Progenitor cell of endocrine pancreas (in vitro differentiated cells): ENCODE results near the gene ZNF687. TPM values are rescaled to one million over a fixed set of nuclear protein-coding genes. Genes with fewer than 3 reads are reported as not detected.
A peak's percentile ranks its signal among the peaks of the same experiment; 100 is the strongest.

Experiments used
- DNase-seq: peaks from one replicate; pipeline ENCODE4 v3.0.0; 2021; ENCODE audit warnings: low spot score; ENCODE audit not compliant: unreplicated experiment
- H3K27ac Mint-ChIP-seq: 2 replicates; pipeline ENCODE4 v1.8.0; 2021; ENCODE audit warnings: mild to moderate bottlenecking, moderate library complexity, mixed read lengths
- H3K27me3 Mint-ChIP-seq: 2 replicates; pipeline ENCODE4 v1.8.0; 2021; ENCODE audit warnings: mixed read lengths
- H3K36me3 Mint-ChIP-seq: 2 replicates; pipeline ENCODE4 v1.8.0; 2022; ENCODE audit warnings: mixed read lengths; ENCODE audit not compliant: insufficient read depth
- H3K4me1 Mint-ChIP-seq: 2 replicates; pipeline ENCODE4 v1.8.0; 2021; ENCODE audit warnings: low read depth, mixed read lengths
- H3K4me3 Mint-ChIP-seq: 2 replicates; pipeline ENCODE4 v1.8.0; 2021; ENCODE audit warnings: low read depth, mild to moderate bottlenecking, moderate library complexity, mixed read lengths
- H3K9me3 Mint-ChIP-seq: 2 replicates; pipeline ENCODE4 v1.8.0; 2021; ENCODE audit warnings: low read depth, mixed read lengths
- total RNA-seq: library from RNA; stranded (reverse); gene quantifications from 2 replicates; pipeline ENCODE4 v1.2.1, GENCODE V29; 2021
- TF ChIP-seq, protein P1 (sequence below): fragments of 200-600 bp; sonication (generic); IDR thresholded peaks from one replicate; pipeline ENCODE4 v1.5.0; 2021; ENCODE audit warnings: antibody characterized with exemption, mild to moderate bottlenecking; ENCODE audit not compliant: unreplicated experiment

The ZNF687 gene
- total RNA-seq, 1 donor from 2014 or later = 45.0 TPM

DNA sequence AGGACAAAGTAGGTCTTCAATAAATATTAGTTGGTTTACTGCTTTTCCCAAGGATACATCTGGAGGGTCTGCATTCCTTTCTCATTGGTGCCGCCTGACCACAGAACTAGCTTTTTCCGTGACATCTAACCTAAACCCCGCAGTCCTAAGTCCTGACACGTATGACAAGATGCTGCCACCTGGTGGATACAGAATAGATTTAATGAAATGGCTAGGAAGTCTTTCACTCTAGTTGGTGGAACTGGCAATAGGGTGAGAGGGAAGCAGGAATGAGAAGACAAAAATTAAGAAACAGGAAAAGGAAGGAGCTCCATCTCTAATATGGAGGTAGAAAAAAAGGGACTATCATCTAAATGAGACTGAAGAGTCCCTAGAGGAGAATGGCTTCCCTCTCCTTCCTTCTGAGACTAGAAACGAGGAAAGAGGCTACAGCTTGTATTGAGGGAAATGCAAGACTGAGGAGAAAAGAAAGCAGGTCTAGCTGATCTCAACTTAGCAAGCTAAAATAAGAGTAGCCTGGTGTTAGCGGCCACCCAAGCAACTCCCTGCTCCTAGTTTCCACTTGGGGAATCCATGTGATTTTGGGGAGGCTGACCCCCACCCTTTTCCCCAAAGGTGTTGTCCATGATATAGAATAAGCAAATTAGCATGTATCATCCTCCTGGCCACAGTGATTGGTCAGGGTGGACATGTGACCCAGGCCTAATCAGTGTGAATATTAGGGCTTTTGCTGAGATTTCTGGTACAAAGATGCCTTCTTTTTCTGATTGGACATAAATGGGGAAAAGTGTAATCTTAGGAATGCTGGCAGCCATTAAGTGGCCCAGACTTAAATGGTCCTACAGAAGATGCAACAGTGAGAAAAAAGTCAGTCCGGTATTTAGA lies 59.0 kb downstream of the ZNF687 start:
- Mint-ChIP-seq H3K27me3 (no peaks in the 10 kb centered on the region), H3K27ac (peak overlapping the region; percentile 45), H3K4me1 (peaks cover 6% of the 10 kb centered on the region), H3K4me3 (no peak overlapping the region), H3K36me3 (peaks cover 15% of the 10 kb centered on the region), H3K9me3 (no peaks in the 10 kb centered on the region)
- peak; percentile 17 for DNase-seq
- TF ChIP-seq, protein P1, sequence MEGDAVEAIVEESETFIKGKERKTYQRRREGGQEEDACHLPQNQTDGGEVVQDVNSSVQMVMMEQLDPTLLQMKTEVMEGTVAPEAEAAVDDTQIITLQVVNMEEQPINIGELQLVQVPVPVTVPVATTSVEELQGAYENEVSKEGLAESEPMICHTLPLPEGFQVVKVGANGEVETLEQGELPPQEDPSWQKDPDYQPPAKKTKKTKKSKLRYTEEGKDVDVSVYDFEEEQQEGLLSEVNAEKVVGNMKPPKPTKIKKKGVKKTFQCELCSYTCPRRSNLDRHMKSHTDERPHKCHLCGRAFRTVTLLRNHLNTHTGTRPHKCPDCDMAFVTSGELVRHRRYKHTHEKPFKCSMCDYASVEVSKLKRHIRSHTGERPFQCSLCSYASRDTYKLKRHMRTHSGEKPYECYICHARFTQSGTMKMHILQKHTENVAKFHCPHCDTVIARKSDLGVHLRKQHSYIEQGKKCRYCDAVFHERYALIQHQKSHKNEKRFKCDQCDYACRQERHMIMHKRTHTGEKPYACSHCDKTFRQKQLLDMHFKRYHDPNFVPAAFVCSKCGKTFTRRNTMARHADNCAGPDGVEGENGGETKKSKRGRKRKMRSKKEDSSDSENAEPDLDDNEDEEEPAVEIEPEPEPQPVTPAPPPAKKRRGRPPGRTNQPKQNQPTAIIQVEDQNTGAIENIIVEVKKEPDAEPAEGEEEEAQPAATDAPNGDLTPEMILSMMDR = peak; percentile 75

Other genes starting within 250 kb of the ZNF687 start
- 0.91 and 0.93 TPM in 2 replicates for gene BNIPL, start 245.7 kb upstream of the ZNF687 start, total RNA-seq
- gene C1orf56, start 234.5 kb upstream of the ZNF687 start, total RNA-seq = 4.5 and 7.0 TPM in 2 replicates
- 101 and 105 TPM in 2 replicates for gene CDC42SE1, start 222.7 kb upstream of the ZNF687 start, total RNA-seq
- gene MLLT11, start 221.9 kb upstream of the ZNF687 start, total RNA-seq = 29.5 and 30.0 TPM in 2 replicates
- gene GABPB2, start 211.5 kb upstream of the ZNF687 start, total RNA-seq = 12.4 and 12.7 TPM in 2 replicates
- gene SEMA6C, start 135.7 kb upstream of the ZNF687 start, total RNA-seq = 31.5 and 34.0 TPM in 2 replicates
- gene TNFAIP8L2, start 125.7 kb upstream of the ZNF687 start, total RNA-seq = not detected in 2 replicates
- 12.8 and 14.0 TPM in 2 replicates for gene LYSMD1, start 116.4 kb upstream of the ZNF687 start, total RNA-seq
- gene SCNM1, start 116.2 kb upstream of the ZNF687 start, total RNA-seq = 47.1 and 52.0 TPM in 2 replicates
- gene TMOD4, start 106.3 kb upstream of the ZNF687 start, total RNA-seq = 1.5 and 2.0 TPM in 2 replicates
- 110 and 119 TPM in 2 replicates for gene VPS72, start 92.1 kb upstream of the ZNF687 start, total RNA-seq
- 84.0 and 95.5 TPM in 2 replicates for gene PIP5K1A, start 83.7 kb upstream of the ZNF687 start, total RNA-seq
- 163 and 177 TPM in 2 replicates for gene PSMD4, start 27.6 kb upstream of the ZNF687 start, total RNA-seq
- 52.1 and 55.1 TPM in 2 replicates for gene PI4KB, start 45.1 kb downstream of the ZNF687 start, total RNA-seq
- 96.0 and 97.5 TPM in 2 replicates for gene RFX5, start 65.0 kb downstream of the ZNF687 start, total RNA-seq
- gene SELENBP1, start 90.4 kb downstream of the ZNF687 start, total RNA-seq = 56.2 and 57.0 TPM in 2 replicates
- 227 and 235 TPM in 2 replicates for gene PSMB4, start 117.3 kb downstream of the ZNF687 start, total RNA-seq
- gene POGZ, start 177.2 kb downstream of the ZNF687 start, total RNA-seq = 188 and 189 TPM in 2 replicates
- 127 and 128 TPM in 2 replicates for gene CGN, start 229.1 kb downstream of the ZNF687 start, total RNA-seq